Keratinocyte (primary cell): ENCODE data around the gene NLRP12.
"Not testable (repeated sequence)": the region's sequence is repeated elsewhere in the genome, so short reads cannot be mapped to it uniquely, and the experiment has no call there.

ENCODE experiments used
- EZH2 ChIP-seq: IDR thresholded peaks from one replicate; pipeline ENCODE4 v1.6.1; 2012; ENCODE audit warnings: inconsistent platforms, mild to moderate bottlenecking, low read length, moderate library complexity
- TF ChIP-seq, protein P1 (sequence below), 3 experiments: IDR thresholded peaks in 1 of 3; conservative IDR thresholded peaks in 1 of 3; optimal IDR thresholded peaks in 1 of 3; 2 replicates in 2 of 3; 3 replicates in 1 of 3; pipeline versions ENCODE3 to v1.5.1; 2011; ENCODE audit warnings: low read length in 3 of 3, mild to moderate bottlenecking in 3 of 3, moderate library complexity in 2 of 3, control low read depth in 1 of 3, inconsistent platforms in 1 of 3; ENCODE audit not compliant: insufficient read depth in 2 of 3; ENCODE audit errors: extremely low read depth in 1 of 3

DNA sequence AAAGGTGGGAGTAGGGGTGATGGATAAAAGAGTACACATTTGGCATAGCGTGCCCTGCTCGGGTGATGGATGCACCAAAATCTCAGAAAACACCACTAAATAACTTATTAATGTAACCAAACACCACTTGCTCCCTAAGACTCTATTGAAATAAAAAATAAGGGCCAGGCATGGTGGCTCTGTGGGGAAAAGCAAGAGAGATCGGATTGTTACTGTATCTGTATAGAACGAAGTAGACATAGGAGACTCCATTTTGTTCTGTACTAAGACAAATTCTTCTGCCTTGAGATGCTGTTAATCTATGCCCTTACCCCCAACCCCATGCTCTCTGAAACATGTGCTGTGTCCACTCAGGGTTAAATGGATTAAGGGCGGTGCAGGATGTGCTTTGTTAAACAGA, 14.3 kb upstream of the NLRP12 start:
- TF ChIP-seq, protein P1, sequence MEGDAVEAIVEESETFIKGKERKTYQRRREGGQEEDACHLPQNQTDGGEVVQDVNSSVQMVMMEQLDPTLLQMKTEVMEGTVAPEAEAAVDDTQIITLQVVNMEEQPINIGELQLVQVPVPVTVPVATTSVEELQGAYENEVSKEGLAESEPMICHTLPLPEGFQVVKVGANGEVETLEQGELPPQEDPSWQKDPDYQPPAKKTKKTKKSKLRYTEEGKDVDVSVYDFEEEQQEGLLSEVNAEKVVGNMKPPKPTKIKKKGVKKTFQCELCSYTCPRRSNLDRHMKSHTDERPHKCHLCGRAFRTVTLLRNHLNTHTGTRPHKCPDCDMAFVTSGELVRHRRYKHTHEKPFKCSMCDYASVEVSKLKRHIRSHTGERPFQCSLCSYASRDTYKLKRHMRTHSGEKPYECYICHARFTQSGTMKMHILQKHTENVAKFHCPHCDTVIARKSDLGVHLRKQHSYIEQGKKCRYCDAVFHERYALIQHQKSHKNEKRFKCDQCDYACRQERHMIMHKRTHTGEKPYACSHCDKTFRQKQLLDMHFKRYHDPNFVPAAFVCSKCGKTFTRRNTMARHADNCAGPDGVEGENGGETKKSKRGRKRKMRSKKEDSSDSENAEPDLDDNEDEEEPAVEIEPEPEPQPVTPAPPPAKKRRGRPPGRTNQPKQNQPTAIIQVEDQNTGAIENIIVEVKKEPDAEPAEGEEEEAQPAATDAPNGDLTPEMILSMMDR (optimal IDR thresholded peaks at IDR 0.05 in 1 of 3, IDR thresholded peaks at IDR 0.05 in 1 of 3, conservative IDR thresholded peaks at IDR 0.05 in 1 of 3; ENCODE audit: extremely low read depth in 1 of 3, insufficient read depth in 2 of 3, low read length in 3 of 3) = not testable (repeated sequence)
- TF ChIP-seq EZH2 = not testable (repeated sequence)
